Cerebellar cortex (tissue), 1 donor: ENCODE data around the gene RAB26.
"Not testable (repeated sequence)": the region's sequence is repeated elsewhere in the genome, so short reads cannot be mapped to it uniquely, and the experiment has no call there.

Experiments
- DNase-seq: peaks from one replicate; pipeline ENCODE4 v3.0.0-alpha.2; 2015; ENCODE audit warnings: low spot score

Gene RAB26

DNA sequence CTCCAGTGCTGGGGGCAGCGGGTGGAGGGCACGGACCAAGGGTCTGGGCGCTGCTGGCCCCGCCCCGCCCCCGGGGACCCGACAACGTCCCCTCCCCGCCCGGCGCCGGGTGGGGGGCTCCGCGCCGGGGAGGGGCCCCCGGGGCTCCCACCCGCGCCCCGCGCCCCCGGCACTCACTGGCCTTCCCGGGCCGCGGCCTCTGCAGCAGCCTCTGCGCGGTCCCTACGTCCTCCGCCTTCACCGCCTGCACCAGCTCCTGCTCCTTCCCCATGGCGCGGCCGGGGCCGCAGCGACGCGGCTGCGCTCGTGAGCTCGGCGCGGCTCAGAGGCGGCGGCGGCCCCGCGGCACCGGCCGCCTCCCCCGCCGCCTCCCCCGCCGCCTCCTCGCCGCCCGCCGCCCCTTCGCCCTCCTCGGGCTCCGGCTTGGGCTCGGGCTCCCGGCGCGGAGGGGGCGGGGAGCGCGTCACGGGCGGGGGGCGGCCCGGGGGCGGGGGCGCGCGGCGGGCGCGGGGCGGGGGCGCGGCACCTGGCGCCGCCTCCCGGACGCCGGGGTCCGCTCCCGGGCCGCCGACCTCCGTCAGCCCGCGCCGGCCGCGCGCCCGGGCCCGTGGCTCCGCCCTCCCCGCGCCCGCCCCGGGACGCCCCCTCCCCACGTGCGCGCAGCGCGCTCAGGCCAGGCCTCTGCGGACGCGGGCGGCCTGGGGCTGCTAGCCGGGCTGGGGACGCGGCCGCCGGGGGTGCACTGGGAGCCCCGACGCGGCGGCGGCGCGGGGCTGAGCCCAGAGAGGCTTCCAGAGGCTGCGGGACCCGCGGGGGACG is 47.9 kb downstream of the RAB26 start, which contains the start of gene CASKIN1:
CASKIN1 (minus strand) TSS at position 444 of the 819 bp plus-strand sequence; CDS start at position 271, 173 bp downstream.
- DNase-seq, result no peak

DNA sequence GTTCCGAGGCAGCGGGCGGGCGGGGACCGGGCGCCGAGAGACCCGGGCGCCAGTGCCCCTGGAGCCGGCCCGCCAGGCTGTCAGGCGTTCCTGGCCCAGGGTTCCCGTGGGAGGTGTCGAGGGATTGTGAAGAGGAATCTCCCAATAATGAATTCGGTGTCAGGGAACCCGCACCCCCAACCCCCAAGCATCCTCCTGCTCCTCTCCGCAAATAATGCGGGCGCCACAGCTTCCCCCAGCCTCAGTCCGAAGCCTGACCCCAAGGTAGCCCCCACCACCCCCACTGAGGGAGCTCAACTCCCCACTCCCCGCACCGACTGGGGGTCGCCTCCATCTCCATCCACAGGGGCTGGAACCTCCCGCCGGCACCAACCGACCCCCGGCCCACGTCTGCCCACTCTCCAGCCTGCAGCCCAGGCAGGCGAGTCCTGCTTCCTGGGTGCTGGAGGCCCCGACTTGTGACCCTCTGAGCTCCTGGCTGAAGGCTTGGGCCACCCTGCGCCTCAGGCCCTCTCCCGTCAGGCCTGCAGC is 48.6 kb downstream of the RAB26 start:
- DNase-seq, result no peak

DNA sequence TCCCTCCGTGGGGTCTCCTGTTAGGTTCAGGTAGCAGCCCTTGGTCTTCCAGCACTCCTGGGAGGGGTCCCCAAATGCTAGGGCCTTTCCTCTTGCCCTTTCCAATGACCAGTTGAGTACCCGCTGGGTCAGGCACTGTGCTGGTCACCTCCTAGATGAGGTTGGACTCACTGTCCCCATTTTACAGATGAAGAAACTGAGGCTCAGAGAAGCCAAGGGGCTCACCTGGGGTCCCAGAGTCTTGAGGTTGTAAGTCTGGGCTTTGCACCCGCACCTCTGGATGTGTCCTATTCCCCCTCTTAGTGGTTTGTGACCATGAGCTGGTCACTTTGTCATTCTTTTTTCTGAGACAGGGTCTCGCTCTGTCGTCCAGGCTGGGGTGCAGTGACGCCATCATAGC is 49.3 kb downstream of the RAB26 start:
- DNase-seq, result no peak

DNA sequence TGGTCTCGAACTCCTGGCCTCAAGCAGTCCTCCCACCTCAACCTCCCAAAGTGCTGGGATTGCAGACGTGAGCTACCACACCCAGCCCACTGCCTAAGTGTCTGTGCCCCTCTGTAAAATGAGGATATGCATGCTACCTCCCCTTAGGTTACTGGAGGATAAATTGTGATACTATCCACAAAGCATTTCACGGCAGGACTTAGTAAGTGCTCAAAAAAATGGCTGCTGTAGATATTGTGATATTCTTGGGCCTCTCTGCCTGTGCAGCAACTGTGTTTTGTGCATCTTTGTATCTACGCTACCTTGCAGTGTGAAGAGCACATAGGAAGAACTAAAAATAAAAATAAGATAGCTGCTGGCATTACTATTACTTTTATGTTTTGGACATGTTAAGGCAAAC is 49.9 kb downstream of the RAB26 start:
- DNase-seq, result no peak

DNA sequence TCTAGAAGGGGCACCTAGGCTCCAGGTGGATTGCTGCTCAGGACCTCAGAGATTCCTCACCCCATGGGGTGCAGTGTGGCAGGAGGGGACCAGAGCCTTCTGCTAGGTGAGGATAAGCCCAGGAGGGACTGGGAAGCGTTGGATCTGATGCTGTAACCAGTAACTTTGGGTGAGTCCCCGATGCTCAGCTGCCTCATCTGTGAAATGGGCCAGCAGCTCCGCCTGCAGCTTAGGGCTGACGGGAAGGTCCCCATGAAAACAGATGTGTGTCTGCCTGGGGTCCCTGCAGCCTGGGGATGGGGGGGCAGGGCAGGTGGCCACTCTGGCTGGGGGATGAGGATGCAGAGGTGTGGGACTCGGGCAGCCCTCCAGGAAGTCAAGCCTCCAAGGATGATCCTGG is 50.7 kb downstream of the RAB26 start:
- DNase-seq, result no peak

DNA sequence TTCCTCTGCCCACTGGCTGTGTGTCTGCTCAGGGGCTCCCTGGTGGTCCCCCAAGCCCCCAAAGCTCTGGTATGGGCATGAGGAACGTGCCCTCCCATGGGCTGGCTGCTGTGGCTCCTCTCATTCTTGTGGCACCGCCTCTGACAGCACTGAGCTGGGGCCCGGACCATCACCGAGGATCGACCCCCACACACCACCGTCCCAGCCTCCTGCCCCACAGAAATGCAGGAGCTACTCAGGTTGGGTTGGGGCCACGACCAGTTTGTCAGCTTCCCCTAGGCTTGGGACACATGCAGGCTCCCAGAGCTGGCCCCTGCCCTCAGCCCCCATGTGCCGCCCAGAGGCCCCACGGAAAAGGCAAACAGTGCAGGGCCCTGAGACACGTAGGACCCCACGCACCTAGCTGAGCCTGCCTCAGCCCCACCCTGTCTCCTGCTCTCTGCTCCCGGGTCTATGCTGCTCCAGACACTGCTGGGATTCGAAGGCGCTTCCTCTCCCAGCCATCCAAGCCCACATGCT is 51.3 kb downstream of the RAB26 start:
- DNase-seq, result no peak

DNA sequence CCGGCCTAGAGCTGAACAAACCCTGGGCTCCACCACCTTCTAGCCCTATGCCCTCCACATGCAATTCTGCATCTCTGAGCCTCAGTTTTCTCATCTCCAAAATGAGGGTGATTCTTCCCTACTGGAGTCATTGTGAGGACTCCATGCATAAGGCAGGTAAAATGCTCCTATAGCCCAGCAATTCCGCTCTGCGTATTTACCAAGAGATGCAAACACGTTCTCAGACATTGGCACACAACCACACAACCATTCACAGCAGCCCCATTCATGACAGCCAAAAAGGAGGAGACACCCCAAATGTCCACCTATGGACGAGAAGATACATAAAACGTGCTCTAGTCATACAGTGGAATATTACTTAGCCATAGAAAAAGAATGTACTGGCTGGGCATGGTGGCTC is 51.9 kb downstream of the RAB26 start:
- DNase-seq, result no peak

DNA sequence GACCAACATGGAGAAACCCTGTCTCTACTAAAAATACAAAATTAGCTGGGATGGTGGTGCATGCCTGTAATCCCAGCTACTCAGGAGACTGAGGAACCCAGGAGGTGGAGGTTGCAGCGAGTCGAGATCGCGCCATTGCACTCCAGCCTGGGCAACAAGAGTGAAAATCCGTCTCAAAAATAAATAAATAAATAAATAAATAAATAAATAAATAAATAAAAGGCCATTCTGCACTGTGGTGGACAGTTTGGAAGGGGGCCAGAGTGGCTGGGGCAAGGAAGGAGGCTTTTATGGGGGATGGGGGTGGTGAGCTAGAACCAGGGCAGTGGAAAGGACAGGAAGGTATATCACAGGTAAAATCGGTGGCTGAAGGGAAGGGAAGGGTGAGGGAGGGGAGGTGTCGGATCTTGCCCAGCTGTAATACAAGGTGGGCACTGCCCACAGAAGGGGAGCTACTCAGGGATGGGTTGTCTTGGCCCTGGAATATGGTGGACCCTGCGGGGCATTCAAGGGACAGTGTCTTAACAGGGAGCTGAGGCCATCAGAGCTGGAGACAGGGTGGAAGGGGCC is 54.8 kb downstream of the RAB26 start:
- not testable (repeated sequence) for DNase-seq
